Body of pancreas (tissue), 4 donors: ENCODE data around the gene LDLRAD3.

ENCODE experiments used
- CTCF ChIP-seq, 7 experiments: fragments of 450-650 bp in 4 of 7; fragments of 200-600 bp in 3 of 7; sonication (generic) in 3 of 7; IDR thresholded peaks; one replicate each; pipeline ENCODE4 v1.5.1; 2016 to 2019; ENCODE audit warnings: antibody characterized with exemption in 7 of 7
- POLR2A ChIP-seq, 3 donors: fragments of 450-650 bp; IDR thresholded peaks; one replicate each; pipeline ENCODE4 v1.6.1; 2016; ENCODE audit warnings: antibody characterized with exemption in 3 of 3, mild to moderate bottlenecking in 2 of 3

- TF ChIP-seq CTCF (IDR thresholded peaks at IDR 0.05) (no peak), POLR2A (IDR thresholded peaks at IDR 0.05) (no peak)
Observed at GRCh38 chr11:35937700-35938099, 6.2 kb upstream of the LDLRAD3 start.
